BLaER1 treated with 17β-estradiol and CSF1 and Interleukin-3, amounts not matched to agents 10 nM and 100 nM (cell line): ENCODE data around the gene TOR1AIP2.
"Not testable (repeated sequence)": the region's sequence is repeated elsewhere in the genome, so short reads cannot be mapped to it uniquely, and the experiment has no call there.

Source experiments
- H3K27ac ChIP-seq, 11 experiments: shearing (Covaris generic); formaldehyde crosslinking; 2 replicates each; pipeline ENCODE4 v1.8.1; 2022
- H3K27me3 ChIP-seq, 11 experiments: shearing (Covaris generic); formaldehyde crosslinking; 2 replicates each; pipeline ENCODE4 v1.8.1; 2022
- H3K36me3 ChIP-seq, 11 experiments: shearing (Covaris generic); formaldehyde crosslinking; 2 replicates each; pipeline ENCODE4 v1.8.1; 2022
- H3K4me1 ChIP-seq, 10 experiments: shearing (Covaris generic); formaldehyde crosslinking; 2 replicates each; pipeline ENCODE4 v1.8.1; 2022
- H3K4me2 ChIP-seq, 11 experiments: shearing (Covaris generic); formaldehyde crosslinking; 2 replicates each; pipeline ENCODE4 v1.8.1; 2022
- H3K4me3 ChIP-seq, 10 experiments: shearing (Covaris generic); formaldehyde crosslinking; 2 replicates each; pipeline ENCODE4 v1.8.1; 2022
- H3K9ac ChIP-seq, 11 experiments: shearing (Covaris generic); formaldehyde crosslinking; 2 replicates each; pipeline ENCODE4 v1.8.1; 2022
- H3K9me3 ChIP-seq, 11 experiments: shearing (Covaris generic); formaldehyde crosslinking; replicated peaks in 1 of 11; 2 replicates each; pipeline ENCODE4 v1.8.1; 2022
- H4K20me1 ChIP-seq, 11 experiments: shearing (Covaris generic); formaldehyde crosslinking; 2 replicates each; pipeline ENCODE4 v1.8.1; 2022
- Cebpa-rat ChIP-seq, 11 experiments: shearing (Covaris generic); IDR thresholded peaks; 2 replicates each; pipeline ENCODE4 v1.8.1; 2022

Gene TOR1AIP2

GRCh38 chr1:179808503-179808902 lies 69.1 kb downstream of the TOR1AIP2 start:
- Histone ChIP-seq H3K4me2 (no peak overlapping the region), H3K9me3 (no peaks in the 10 kb centered on the region), H3K4me1 (peaks cover 0 to 24% (median 17%) of the 10 kb centered on the region in 10 experiments; a peak in 17 of 20 replicates), H3K27ac (no peak overlapping the region), H3K9ac (no peak overlapping the region), H4K20me1 (peaks cover 0 to 11% (median 0%) of the 10 kb centered on the region in 11 experiments; a peak in 3 of 22 replicates), H3K36me3 (no peaks in the 10 kb centered on the region), H3K27me3 (peaks cover 0 to 7% (median 0%) of the 10 kb centered on the region in 11 experiments; a peak in 6 of 22 replicates), H3K4me3 (no peak overlapping the region)
- TF ChIP-seq Cebpa-rat (IDR thresholded peaks at IDR 0.05), result no peak

- H4K20me1 ChIP-seq, result peaks cover 0 to 11% (median 0%) of the 10 kb centered on the region in 11 experiments; a peak in 3 of 22 replicates
- H3K36me3 ChIP-seq, result no peaks in the 10 kb centered on the region
- no peaks in the 10 kb centered on the region for H3K9me3 ChIP-seq
- no peak overlapping the region for H3K9ac ChIP-seq
- peaks cover 0 to 7% (median 0%) of the 10 kb centered on the region in 11 experiments; a peak in 6 of 22 replicates for H3K27me3 ChIP-seq
- no peak for TF ChIP-seq Cebpa-rat (IDR thresholded peaks at IDR 0.05)
- H3K4me1 ChIP-seq, result peaks cover 0 to 30% (median 23%) of the 10 kb centered on the region in 10 experiments; a peak in 17 of 20 replicates
- H3K4me2 ChIP-seq, result no peak overlapping the region
- H3K27ac ChIP-seq, result no peak overlapping the region
- no peak overlapping the region for H3K4me3 ChIP-seq
These were observed 69.7 kb downstream of the TOR1AIP2 start for GRCh38 chr1:179807691-179808485.

- H3K4me1 ChIP-seq, result peaks cover 0 to 32% (median 24%) of the 10 kb centered on the region in 10 experiments; a peak in 17 of 20 replicates
- H3K4me2 ChIP-seq, result no peak overlapping the region
- H4K20me1 ChIP-seq, result peaks cover 0 to 11% (median 0%) of the 10 kb centered on the region in 11 experiments; a peak in 3 of 22 replicates
- H3K4me3 ChIP-seq, result no peak overlapping the region
- H3K27ac ChIP-seq, result no peak overlapping the region
- no peak for TF ChIP-seq Cebpa-rat (IDR thresholded peaks at IDR 0.05)
- peaks cover 0 to 7% (median 0%) of the 10 kb centered on the region in 11 experiments; a peak in 6 of 22 replicates for H3K27me3 ChIP-seq
- H3K9ac ChIP-seq, result no peak overlapping the region
- H3K36me3 ChIP-seq, result no peaks in the 10 kb centered on the region
- no peaks in the 10 kb centered on the region for H3K9me3 ChIP-seq
These were observed 70.3 kb downstream of the TOR1AIP2 start for GRCh38 chr1:179807291-179807690.

- H3K27ac ChIP-seq, result no peak overlapping the region
- peaks cover 0 to 32% (median 24%) of the 10 kb centered on the region in 10 experiments; a peak in 17 of 20 replicates for H3K4me1 ChIP-seq
- peaks cover 0 to 7% (median 0%) of the 10 kb centered on the region in 11 experiments; a peak in 6 of 22 replicates for H3K27me3 ChIP-seq
- no peak for TF ChIP-seq Cebpa-rat (IDR thresholded peaks at IDR 0.05)
- H4K20me1 ChIP-seq, result peaks cover 0 to 11% (median 0%) of the 10 kb centered on the region in 11 experiments; a peak in 3 of 22 replicates
- peak overlapping the region in 2 of 11 experiments; percentile 7 to 12; a peak in 1 of 22 replicates for H3K9ac ChIP-seq
- no peak overlapping the region for H3K4me3 ChIP-seq
- H3K4me2 ChIP-seq, result peak overlapping the region in 9 of 11 experiments; percentile 14 to 71 (median 60); a peak in 17 of 22 replicates
- no peaks in the 10 kb centered on the region for H3K36me3 ChIP-seq
- no peaks in the 10 kb centered on the region for H3K9me3 ChIP-seq
These were observed 71.3 kb downstream of the TOR1AIP2 start for GRCh38 chr1:179806333-179806732.

- no peak for TF ChIP-seq Cebpa-rat (IDR thresholded peaks at IDR 0.05)
- Histone ChIP-seq H3K27me3 (peaks cover 0 to 7% (median 0%) of the 10 kb centered on the region in 11 experiments; a peak in 5 of 22 replicates), H3K4me3 (no peak overlapping the region), H4K20me1 (peaks cover 0 to 11% (median 0%) of the 10 kb centered on the region in 11 experiments; a peak in 3 of 22 replicates), H3K4me2 (peak overlapping the region in 9 of 11 experiments; percentile 14 to 71 (median 60); a peak in 16 of 22 replicates), H3K9me3 (no peaks in the 10 kb centered on the region), H3K4me1 (peaks cover 0 to 32% (median 24%) of the 10 kb centered on the region in 10 experiments; a peak in 17 of 20 replicates), H3K36me3 (no peaks in the 10 kb centered on the region), H3K9ac (0 out of 22 replicates have a peak overlapping the region, but pooled peaks of 2 of the 11 experiments have one; percentile 7 to 12), H3K27ac (no peak overlapping the region)
These were observed 72.1 kb downstream of the TOR1AIP2 start for GRCh38 chr1:179805291-179806195.

- H3K9ac ChIP-seq, H3K4me2 ChIP-seq, H3K27ac ChIP-seq, H3K27me3 ChIP-seq, H3K36me3 ChIP-seq, H3K4me3 ChIP-seq, H3K9me3 ChIP-seq: not testable (repeated sequence)
- peaks cover 0 to 11% (median 0%) of the 10 kb centered on the region in 11 experiments; a peak in 3 of 22 replicates for H4K20me1 ChIP-seq
- H3K4me1 ChIP-seq, result peaks cover 0 to 32% (median 24%) of the 10 kb centered on the region in 10 experiments; a peak in 17 of 20 replicates
These were observed 73.2 kb downstream of the TOR1AIP2 start for GRCh38 chr1:179804417-179804816.

- H3K36me3 ChIP-seq, result no peaks in the 10 kb centered on the region
- peaks cover 0 to 7% (median 0%) of the 10 kb centered on the region in 11 experiments; a peak in 5 of 22 replicates for H3K27me3 ChIP-seq
- H4K20me1 ChIP-seq, result peaks cover 0 to 11% (median 0%) of the 10 kb centered on the region in 11 experiments; a peak in 3 of 22 replicates
- no peak overlapping the region for H3K4me3 ChIP-seq
- no peak for TF ChIP-seq Cebpa-rat (IDR thresholded peaks at IDR 0.05)
- H3K4me2 ChIP-seq, result peak overlapping the region in 5 of 11 experiments; percentile 39 to 63 (median 56); a peak in 7 of 22 replicates
- peaks cover 0 to 32% (median 24%) of the 10 kb centered on the region in 10 experiments; a peak in 17 of 20 replicates for H3K4me1 ChIP-seq
- H3K27ac ChIP-seq, result no peak overlapping the region
- H3K9ac ChIP-seq, result no peak overlapping the region
- H3K9me3 ChIP-seq, result no peaks in the 10 kb centered on the region
These were observed 73.7 kb downstream of the TOR1AIP2 start for GRCh38 chr1:179803918-179804317.

GRCh38 chr1:179803104-179803503 lies 74.5 kb downstream of the TOR1AIP2 start:
- H3K4me1 ChIP-seq, result peaks cover 0 to 32% (median 24%) of the 10 kb centered on the region in 10 experiments; a peak in 17 of 20 replicates
- peaks cover 0 to 7% (median 0%) of the 10 kb centered on the region in 11 experiments; a peak in 5 of 22 replicates for H3K27me3 ChIP-seq
- H3K36me3 ChIP-seq, result no peaks in the 10 kb centered on the region
- no peak overlapping the region for H3K4me3 ChIP-seq
- TF ChIP-seq Cebpa-rat (IDR thresholded peaks at IDR 0.05), result no peak
- peak overlapping the region in 9 of 11 experiments; percentile 4 to 63 (median 39); a peak in 15 of 22 replicates for H3K4me2 ChIP-seq
- peaks cover 0 to 11% (median 0%) of the 10 kb centered on the region in 11 experiments; a peak in 3 of 22 replicates for H4K20me1 ChIP-seq
- H3K27ac ChIP-seq, result no peak overlapping the region
- H3K9me3 ChIP-seq, result no peaks in the 10 kb centered on the region
- H3K9ac ChIP-seq, result no peak overlapping the region
